ENCODE results near the gene FBXL17.

GRCh38 chr5:108054349-108054748 is 327.5 kb downstream of the FBXL17 start:
- TF ChIP-seq, protein P1, sequence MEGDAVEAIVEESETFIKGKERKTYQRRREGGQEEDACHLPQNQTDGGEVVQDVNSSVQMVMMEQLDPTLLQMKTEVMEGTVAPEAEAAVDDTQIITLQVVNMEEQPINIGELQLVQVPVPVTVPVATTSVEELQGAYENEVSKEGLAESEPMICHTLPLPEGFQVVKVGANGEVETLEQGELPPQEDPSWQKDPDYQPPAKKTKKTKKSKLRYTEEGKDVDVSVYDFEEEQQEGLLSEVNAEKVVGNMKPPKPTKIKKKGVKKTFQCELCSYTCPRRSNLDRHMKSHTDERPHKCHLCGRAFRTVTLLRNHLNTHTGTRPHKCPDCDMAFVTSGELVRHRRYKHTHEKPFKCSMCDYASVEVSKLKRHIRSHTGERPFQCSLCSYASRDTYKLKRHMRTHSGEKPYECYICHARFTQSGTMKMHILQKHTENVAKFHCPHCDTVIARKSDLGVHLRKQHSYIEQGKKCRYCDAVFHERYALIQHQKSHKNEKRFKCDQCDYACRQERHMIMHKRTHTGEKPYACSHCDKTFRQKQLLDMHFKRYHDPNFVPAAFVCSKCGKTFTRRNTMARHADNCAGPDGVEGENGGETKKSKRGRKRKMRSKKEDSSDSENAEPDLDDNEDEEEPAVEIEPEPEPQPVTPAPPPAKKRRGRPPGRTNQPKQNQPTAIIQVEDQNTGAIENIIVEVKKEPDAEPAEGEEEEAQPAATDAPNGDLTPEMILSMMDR (tag by site-specific recombination; IDR thresholded peaks at IDR 0.05) = no peak
- no peak for TF ChIP-seq ZFP3 (tag by site-specific recombination; IDR thresholded peaks at IDR 0.05; ENCODE audit: low read depth)
